Sigmoid colon (tissue), 7 donors: Measurements from ENCODE around the gene DCLK2. TPM values are rescaled to one million over a fixed set of nuclear protein-coding genes. Genes with fewer than 3 reads are reported as not detected.
"Not testable (repeated sequence)": the region's sequence is repeated elsewhere in the genome, so short reads cannot be mapped to it uniquely, and the experiment has no call there.

Experiments used
- DNase-seq: peaks from one replicate; pipeline ENCODE4 v3.0.0-alpha.2; 2019
- H3K27ac ChIP-seq, 4 donors: fragments of 200-600 bp; sonication (generic); one replicate each; pipeline ENCODE4 v1.5.1; 2016 to 2019; ENCODE audit warnings: mild to moderate bottlenecking in 1 of 4
- H3K27me3 ChIP-seq, 3 donors: fragments of 200-600 bp; sonication (generic); one replicate each; pipeline ENCODE4 v1.5.1; 2019; ENCODE audit warnings: mild to moderate bottlenecking in 1 of 3
- H3K36me3 ChIP-seq, 4 donors: fragments of 200-600 bp; sonication (generic); one replicate each; pipeline ENCODE4 v1.5.1; 2016 to 2019
- H3K4me1 ChIP-seq, 4 donors: fragments of 200-600 bp; sonication (generic); one replicate each; pipeline ENCODE4 v1.5.1; 2017 to 2019
- H3K4me3 ChIP-seq, 4 donors: fragments of 200-600 bp; sonication (generic); one replicate each; pipeline ENCODE4 v1.5.1; 2017 to 2019; ENCODE audit warnings: mild to moderate bottlenecking in 2 of 4, moderate library complexity in 1 of 4
- H3K9me3 ChIP-seq, 4 donors: fragments of 200-600 bp in 3 of 4; sonication (generic) in 3 of 4; one replicate each; pipeline versions ENCODE4 v1.5.1 to v1.6.1; 2013 to 2019
- CTCF ChIP-seq, 4 experiments: fragments of 450-650 bp in 3 of 4; fragments of 200-600 bp in 1 of 4; IDR thresholded peaks; one replicate each; pipeline ENCODE4 v1.5.1; 2016 to 2019; ENCODE audit warnings: antibody characterized with exemption in 4 of 4, mild to moderate bottlenecking in 3 of 4, moderate library complexity in 2 of 4
- EP300 ChIP-seq, 4 donors: sonication (generic); formaldehyde crosslinking; IDR thresholded peaks; one replicate each; pipeline ENCODE4 v1.6.1; 2017; ENCODE audit warnings: antibody characterized with exemption in 4 of 4
- POLR2A ChIP-seq, 2 donors: fragments of 450-650 bp; IDR thresholded peaks; one replicate each; pipeline ENCODE4 v1.6.1; 2016; ENCODE audit warnings: antibody characterized with exemption in 2 of 2, mild to moderate bottlenecking in 2 of 2, moderate library complexity in 2 of 2
- POLR2AphosphoS5 ChIP-seq, 4 donors: sonication (generic); formaldehyde crosslinking; IDR thresholded peaks; one replicate each; pipeline ENCODE4 v1.6.1; 2017; ENCODE audit warnings: antibody characterized with exemption in 4 of 4
- WGBS, 2 donors: extraction: QIAGEN DNeasy Blood & Tissue Kit; methylation state at CpG; one replicate each; pipeline ENCODE4 v1.1.7; 2013; 5-methylcytosine and 5-hydroxymethylcytosine counted together
- intact Hi-C: fragments of 100-400 bp; cut with DNase I; formaldehyde crosslinking; loops from one replicate; pipeline ENCODE4 v1.15.1; 2023
- polyA plus RNA-seq, 3 donors: library from polyadenylated mRNA; stranded (reverse); fragments of 200-250 nt; gene quantifications; one replicate each; pipeline ENCODE4 v1.2.3, GENCODE V29; 2013
- total RNA-seq, 4 donors: library from RNA; depleted of rRNA; stranded (reverse); fragments of >200 nt; gene quantifications; one replicate each; pipeline ENCODE4 v1.1.0, GENCODE V29; 2016
- donor health status: healthy with polysubstance abuse.
- donor health status: Bipolar disorder and iron deficiency.
- donor health status: healthy.

The DCLK2 gene
- total and polyA plus RNA-seq, 7 donors, result 0.69 to 30.7 (median 9.4) TPM

- Histone ChIP-seq H3K9me3 (no peaks in the 10 kb centered on the region), H3K27ac (no peak overlapping the region), H3K4me3 (no peak overlapping the region), H3K4me1 (peaks cover 0 to 5% (median 0%) of the 10 kb centered on the region in 4 donors), H3K36me3 (no peaks in the 10 kb centered on the region), H3K27me3 (no peaks in the 10 kb centered on the region)
- no peak for TF ChIP-seq CTCF (IDR thresholded peaks at IDR 0.05)
- no peak for TF ChIP-seq EP300 (IDR thresholded peaks at IDR 0.05)
- no peak for TF ChIP-seq POLR2A (IDR thresholded peaks at IDR 0.05)
- TF ChIP-seq POLR2AphosphoS5 (IDR thresholded peaks at IDR 0.05), result no peak
- no peak for DNase-seq
- intact Hi-C loops, result no loop called here
- 30 to 71% methylated on average over 2 of the region's 2 CpGs for WGBS, 2 donors
These were observed 82.2 kb downstream of the DCLK2 start for GRCh38 chr4:150160473-150160872.

GRCh38 chr4:150161109-150161508 lies 82.9 kb downstream of the DCLK2 start:
- no peaks in the 10 kb centered on the region for H3K9me3 ChIP-seq
- intact Hi-C loops, result no loop called here
- no peaks in the 10 kb centered on the region for H3K36me3 ChIP-seq
- H3K4me1 ChIP-seq, result peaks cover 0 to 5% (median 0%) of the 10 kb centered on the region in 4 donors
- no peak overlapping the region for H3K27ac ChIP-seq
- no peak for DNase-seq
- no peak for TF ChIP-seq POLR2AphosphoS5 (IDR thresholded peaks at IDR 0.05)
- TF ChIP-seq EP300 (IDR thresholded peaks at IDR 0.05), result no peak
- no peak for TF ChIP-seq CTCF (IDR thresholded peaks at IDR 0.05)
- TF ChIP-seq POLR2A (IDR thresholded peaks at IDR 0.05), result no peak
- H3K4me3 ChIP-seq, result no peak overlapping the region
- H3K27me3 ChIP-seq, result no peaks in the 10 kb centered on the region

- DNase-seq, H3K27ac ChIP-seq, H3K9me3 ChIP-seq, H3K27me3 ChIP-seq, H3K36me3 ChIP-seq, H3K4me3 ChIP-seq, intact Hi-C loops, H3K4me1 ChIP-seq: not testable (repeated sequence)
- 95 to 96% methylated on average over 2 of the region's 2 CpGs for WGBS, 2 donors
These were observed 83.8 kb downstream of the DCLK2 start for GRCh38 chr4:150162020-150162419.

- peaks cover 0 to 8% (median 2%) of the 10 kb centered on the region in 4 donors for H3K4me1 ChIP-seq
- no peaks in the 10 kb centered on the region for H3K9me3 ChIP-seq
- TF ChIP-seq POLR2AphosphoS5 (IDR thresholded peaks at IDR 0.05) (no peak), EP300 (IDR thresholded peaks at IDR 0.05) (no peak), CTCF (IDR thresholded peaks at IDR 0.05) (no peak), POLR2A (IDR thresholded peaks at IDR 0.05) (no peak)
- no peaks in the 10 kb centered on the region for H3K27me3 ChIP-seq
- H3K27ac ChIP-seq, result no peak overlapping the region
- H3K4me3 ChIP-seq, result no peak overlapping the region
- no peaks in the 10 kb centered on the region for H3K36me3 ChIP-seq
- DNase-seq, result no peak
- intact Hi-C loops, result no loop called here
These were observed 85.8 kb downstream of the DCLK2 start for GRCh38 chr4:150164055-150164454.

- no peaks in the 10 kb centered on the region for H3K36me3 ChIP-seq
- H3K27ac ChIP-seq, result no peak overlapping the region
- DNase-seq, result no peak
- H3K4me1 ChIP-seq, result peaks cover 0 to 8% (median 2%) of the 10 kb centered on the region in 4 donors
- 60 to 68% methylated on average over 3 of the region's 3 CpGs for WGBS, 2 donors
- intact Hi-C loops, result no loop called here
- TF ChIP-seq POLR2A (IDR thresholded peaks at IDR 0.05) (no peak), CTCF (IDR thresholded peaks at IDR 0.05) (no peak), EP300 (IDR thresholded peaks at IDR 0.05) (no peak), POLR2AphosphoS5 (IDR thresholded peaks at IDR 0.05) (no peak)
- H3K4me3 ChIP-seq, result no peak overlapping the region
- H3K27me3 ChIP-seq, result no peaks in the 10 kb centered on the region
- H3K9me3 ChIP-seq, result no peaks in the 10 kb centered on the region
These were observed 86.8 kb downstream of the DCLK2 start for GRCh38 chr4:150164956-150165629.
